Measurements from ENCODE around the gene CELSR3.
A peak's percentile ranks its signal among the peaks of the same experiment; 100 is the strongest.

The CELSR3 gene

GRCh38 chr3:48601622-48601994, 61.1 kb downstream of the CELSR3 start:
- TF ChIP-seq, protein P1, sequence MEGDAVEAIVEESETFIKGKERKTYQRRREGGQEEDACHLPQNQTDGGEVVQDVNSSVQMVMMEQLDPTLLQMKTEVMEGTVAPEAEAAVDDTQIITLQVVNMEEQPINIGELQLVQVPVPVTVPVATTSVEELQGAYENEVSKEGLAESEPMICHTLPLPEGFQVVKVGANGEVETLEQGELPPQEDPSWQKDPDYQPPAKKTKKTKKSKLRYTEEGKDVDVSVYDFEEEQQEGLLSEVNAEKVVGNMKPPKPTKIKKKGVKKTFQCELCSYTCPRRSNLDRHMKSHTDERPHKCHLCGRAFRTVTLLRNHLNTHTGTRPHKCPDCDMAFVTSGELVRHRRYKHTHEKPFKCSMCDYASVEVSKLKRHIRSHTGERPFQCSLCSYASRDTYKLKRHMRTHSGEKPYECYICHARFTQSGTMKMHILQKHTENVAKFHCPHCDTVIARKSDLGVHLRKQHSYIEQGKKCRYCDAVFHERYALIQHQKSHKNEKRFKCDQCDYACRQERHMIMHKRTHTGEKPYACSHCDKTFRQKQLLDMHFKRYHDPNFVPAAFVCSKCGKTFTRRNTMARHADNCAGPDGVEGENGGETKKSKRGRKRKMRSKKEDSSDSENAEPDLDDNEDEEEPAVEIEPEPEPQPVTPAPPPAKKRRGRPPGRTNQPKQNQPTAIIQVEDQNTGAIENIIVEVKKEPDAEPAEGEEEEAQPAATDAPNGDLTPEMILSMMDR (IDR thresholded peaks at IDR 0.05), result no peak
- DNase-seq (ENCODE audit: low spot score), result no peak
- H3K4me3 ChIP-seq, result no peak overlapping the region
- no peak overlapping the region for H3K27ac ChIP-seq

GRCh38 chr3:48600711-48601621, 61.7 kb downstream of the CELSR3 start:
- no peak overlapping the region for H3K4me3 ChIP-seq
- TF ChIP-seq, protein P1 (IDR thresholded peaks at IDR 0.05), result no peak
- no peak for DNase-seq (ENCODE audit: low spot score)
- peak overlapping the region; percentile 82 to 96 for H3K27ac ChIP-seq

DNA sequence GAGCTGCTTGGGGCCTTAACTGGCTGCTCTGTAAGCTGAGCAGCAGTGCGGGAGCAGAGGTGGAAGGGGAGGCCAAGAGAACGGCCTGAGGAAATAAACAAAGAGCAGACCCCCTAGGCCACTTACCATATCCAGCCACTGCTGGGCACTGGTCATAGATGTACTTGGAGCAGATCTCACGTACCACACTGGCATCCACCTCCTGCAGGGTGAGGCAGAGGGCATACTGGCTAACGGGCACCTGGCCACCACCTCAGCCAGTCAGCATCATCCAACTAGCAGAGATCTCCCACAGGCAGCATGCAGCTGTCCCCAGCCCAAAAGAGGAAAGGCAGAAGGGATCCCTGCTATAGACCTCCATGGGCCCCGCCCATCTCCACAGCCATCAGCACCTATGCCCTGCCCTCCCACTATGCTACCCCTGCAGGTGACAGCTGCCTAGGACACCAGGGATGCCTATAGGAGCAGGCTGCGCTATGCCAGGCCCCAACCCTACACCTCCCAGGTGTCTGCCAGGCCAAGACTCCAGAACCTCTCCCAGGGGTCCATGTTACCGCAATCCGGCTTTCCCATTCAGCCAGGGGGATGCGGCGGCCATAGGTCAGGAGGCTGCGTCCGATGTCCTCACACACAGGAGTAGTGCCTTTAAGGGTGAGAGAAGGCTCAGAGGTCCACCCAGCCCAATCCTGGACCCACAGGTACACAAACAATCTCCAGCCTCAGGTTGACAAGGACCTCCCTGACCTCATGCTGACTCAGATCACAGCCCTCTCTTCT, 63.0 kb downstream of the CELSR3 start:
- Histone ChIP-seq H3K4me3 (peak overlapping the region; percentile 54), H3K27ac (peak overlapping the region; percentile 82 to 96)
- no peak for DNase-seq (ENCODE audit: low spot score)
- TF ChIP-seq, protein P1 (IDR thresholded peaks at IDR 0.05), result no peak

DNA sequence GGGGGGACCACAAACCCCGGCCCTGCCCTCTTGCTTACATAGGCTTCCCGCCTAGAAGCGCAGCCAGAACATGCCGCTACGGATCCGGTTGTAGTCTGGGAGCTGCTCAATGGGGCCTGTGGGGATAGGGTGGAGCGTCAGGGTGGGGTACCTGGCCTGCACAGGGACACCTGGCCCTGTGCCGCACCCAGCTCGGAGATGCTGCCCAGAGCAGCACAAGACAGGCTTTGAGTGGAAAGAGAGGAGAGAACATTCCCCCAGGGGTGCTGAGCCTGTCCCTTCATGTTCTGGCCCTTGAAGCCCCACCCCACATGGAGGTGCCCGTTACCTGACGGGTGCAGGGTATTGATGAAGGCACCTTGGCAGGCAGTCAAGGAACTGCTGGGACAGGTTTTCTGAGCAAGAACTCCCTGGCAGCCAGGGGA, 63.6 kb downstream of the CELSR3 start:
- H3K4me3 ChIP-seq, result peak overlapping the region; percentile 54
- peak overlapping the region; percentile 82 to 96 for H3K27ac ChIP-seq
- no peak for DNase-seq (ENCODE audit: low spot score)
- TF ChIP-seq, protein P1 (IDR thresholded peaks at IDR 0.05), result no peak

GRCh38 chr3:48598323-48599076, 64.2 kb downstream of the CELSR3 start:
- TF ChIP-seq, protein P1 (IDR thresholded peaks at IDR 0.05), result no peak
- Histone ChIP-seq H3K27ac (peak overlapping the region; percentile 82 to 96), H3K4me3 (peak overlapping the region; percentile 54)
- DNase-seq (ENCODE audit: low spot score), result peak; percentile 93

DNA sequence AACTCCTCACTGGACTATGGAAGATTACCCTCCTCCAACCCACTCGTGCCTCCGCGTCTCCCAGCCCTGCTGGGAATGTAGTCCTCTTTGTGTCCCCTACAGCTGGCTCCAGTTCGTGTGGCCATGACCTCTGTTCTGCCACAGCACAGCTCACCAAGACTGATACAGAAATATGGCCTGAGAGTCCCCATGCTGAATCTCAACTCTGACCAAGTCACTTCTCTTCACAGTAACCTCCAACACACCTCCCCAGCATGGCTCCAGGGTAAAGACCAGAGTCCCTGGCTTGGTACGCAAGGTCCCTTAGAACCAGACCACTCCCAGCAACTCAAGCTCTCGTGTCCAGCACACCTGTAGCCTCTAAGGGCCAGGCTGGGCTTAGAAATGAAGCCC, 65.3 kb downstream of the CELSR3 start:
- no peak for DNase-seq (ENCODE audit: low spot score)
- H3K27ac ChIP-seq, result peak overlapping the region; percentile 82 to 96
- TF ChIP-seq, protein P1 (IDR thresholded peaks at IDR 0.05), result no peak
- H3K4me3 ChIP-seq, result no peak overlapping the region
